Activated CD4-positive, CD25-positive, alpha-beta regulatory T cell (primary cell): Measurements from ENCODE around the gene LOXL1.

ENCODE experiments used
- DNase-seq, 4 experiments: peaks; one replicate each; lab custom pipeline; 2025; lab: John Stamatoyannopoulos, UW

LOXL1 gene

GRCh38 chr15:73940061-73940981 lies 14.1 kb downstream of the LOXL1 start:
- no peak for DNase-seq

GRCh38 chr15:73941044-73941443 lies 14.8 kb downstream of the LOXL1 start:
- DNase-seq: no peak

- DNase-seq: no peak
Observed at GRCh38 chr15:73941449-73941848, 15.2 kb downstream of the LOXL1 start.

- no peak for DNase-seq
Observed at GRCh38 chr15:73941871-73942635, 15.8 kb downstream of the LOXL1 start.

- DNase-seq: no peak
Observed at GRCh38 chr15:73942751-73943270, 16.5 kb downstream of the LOXL1 start.

GRCh38 chr15:73944161-73945129 lies 18.2 kb downstream of the LOXL1 start:
- no peak for DNase-seq

- no peak for DNase-seq
Observed at GRCh38 chr15:73945130-73945508, 18.9 kb downstream of the LOXL1 start.

- no peak for DNase-seq
Observed at GRCh38 chr15:73946046-73946721, 19.9 kb downstream of the LOXL1 start.

GRCh38 chr15:73946795-73947370 lies 20.6 kb downstream of the LOXL1 start:
- no peak for DNase-seq

- DNase-seq: no peak
Observed at GRCh38 chr15:73947651-73948050, 21.4 kb downstream of the LOXL1 start.

- DNase-seq: no peak
Observed at GRCh38 chr15:73948396-73948795, 22.1 kb downstream of the LOXL1 start.

GRCh38 chr15:73948982-73949381 lies 22.7 kb downstream of the LOXL1 start:
- no peak for DNase-seq

GRCh38 chr15:73949496-73949895 lies 23.2 kb downstream of the LOXL1 start:
- no peak for DNase-seq

GRCh38 chr15:73950479-73950830 lies 24.2 kb downstream of the LOXL1 start:
- no peak for DNase-seq

- DNase-seq: peak; percentile 19 to 49 (median 32)
Observed at GRCh38 chr15:73950831-73951561, 24.7 kb downstream of the LOXL1 start.

- no peak for DNase-seq
Observed at GRCh38 chr15:73951601-73952000, 25.3 kb downstream of the LOXL1 start.

- no peak for DNase-seq
Observed at GRCh38 chr15:73952171-73952912, 26.1 kb downstream of the LOXL1 start.

GRCh38 chr15:73952913-73953750 lies 26.9 kb downstream of the LOXL1 start:
- DNase-seq: no peak
